HT-29 (cell line): ENCODE measurements around the gene RPS25. TPM values are rescaled to one million over a fixed set of nuclear protein-coding genes. Genes with fewer than 3 reads are reported as not detected.
"Not testable (repeated sequence)": the region's sequence is repeated elsewhere in the genome, so short reads cannot be mapped to it uniquely, and the experiment has no call there.

Source experiments
- DNase-seq: peaks from one replicate; pipeline ENCODE4 v3.0.0-alpha.2; 2015; ENCODE audit warnings: low spot score
- total RNA-seq: library from RNA; depleted of rRNA; stranded (reverse); fragments of >200 nt; shearing (Covaris generic); gene quantifications from 2 replicates; pipeline ENCODE4 v1.2.3, GENCODE V29; 2014; rRNA removed

RPS25 gene
- total RNA-seq, result 404 and 493 TPM in 2 replicates

GRCh38 chr11:119018074-119018938 is at the start of gene RPS25, which contains the start of gene TRAPPC4:
Gene RPS25 (minus strand): TSS chr11:119018343. CDS start chr11:119018284, 59 bp downstream.
Gene TRAPPC4 (plus strand): TSS chr11:119018766. CDS start chr11:119018796, 30 bp downstream.
- DNase-seq, result peak; percentile 99

GRCh38 chr11:119067371-119068222 is 49.5 kb upstream of the RPS25 start, which contains the start of gene VPS11:
Gene VPS11 (plus strand): TSS chr11:119067818. CDS start chr11:119067824, 6 bp downstream.
- peak; percentile 99 for DNase-seq

- DNase-seq, result peak; percentile 51
These were observed 47.2 kb upstream of the RPS25 start for GRCh38 chr11:119065369-119065768.

- no peak for DNase-seq
These were observed 44.6 kb upstream of the RPS25 start for GRCh38 chr11:119062779-119063178.

- no peak for DNase-seq
These were observed 43.1 kb upstream of the RPS25 start for GRCh38 chr11:119061256-119061655.

- DNase-seq, result not testable (repeated sequence)
These were observed 41.0 kb upstream of the RPS25 start for GRCh38 chr11:119059128-119059527.

- peak; percentile 99 for DNase-seq
These were observed 39.0 kb upstream of the RPS25 start, which contains the start of gene HYOU1 for GRCh38 chr11:119057000-119057769. Gene HYOU1 (minus strand): TSS chr11:119057205. CDS start chr11:119056160, 1,045 bp downstream.

- DNase-seq, result peak; percentile 64
These were observed 38.4 kb upstream of the RPS25 start for GRCh38 chr11:119056421-119056999.

GRCh38 chr11:119055901-119056300 is 37.8 kb upstream of the RPS25 start:
- peak; percentile 55 for DNase-seq

GRCh38 chr11:119054418-119054817 is 36.3 kb upstream of the RPS25 start:
- DNase-seq, result no peak

GRCh38 chr11:119052163-119052814 is 34.1 kb upstream of the RPS25 start:
- DNase-seq, result no peak

GRCh38 chr11:119051440-119052162 is 33.5 kb upstream of the RPS25 start:
- DNase-seq, result no peak

- DNase-seq, result no peak
These were observed 30.9 kb upstream of the RPS25 start for GRCh38 chr11:119049081-119049480.

GRCh38 chr11:119048644-119049043 is 30.5 kb upstream of the RPS25 start:
- no peak for DNase-seq

- no peak for DNase-seq
These were observed 29.1 kb upstream of the RPS25 start for GRCh38 chr11:119047205-119047604.

GRCh38 chr11:119046489-119046888 is 28.3 kb upstream of the RPS25 start:
- DNase-seq, result no peak

- no peak for DNase-seq
These were observed 26.6 kb upstream of the RPS25 start for GRCh38 chr11:119044708-119045107.

- no peak for DNase-seq
These were observed 24.8 kb upstream of the RPS25 start for GRCh38 chr11:119042927-119043326.

GRCh38 chr11:119041821-119042514 is 23.8 kb upstream of the RPS25 start:
- DNase-seq, result no peak
